Spinal cord (tissue), 10 donors: Measurements from ENCODE around the gene HES5. TPM values are rescaled to one million over a fixed set of nuclear protein-coding genes. Genes with fewer than 3 reads are reported as not detected.

Experiments
- DNase-seq, 6 donors: peaks; one replicate each; pipeline versions ENCODE4 v3.0.0 to v3.0.0-alpha.2; 2013 to 2015; ENCODE audit warnings: low spot score in 6 of 6, low read depth in 4 of 6
- H3K27ac ChIP-seq: one replicate; pipeline ENCODE4 v1.5.1; 2013; ENCODE audit warnings: low read depth, low read length, control low read depth
- H3K27me3 ChIP-seq: one replicate; pipeline ENCODE4 v1.6.1; 2013; ENCODE audit warnings: low read length; ENCODE audit not compliant: control insufficient read depth, insufficient read depth
- H3K36me3 ChIP-seq: one replicate; pipeline ENCODE4 v1.6.1; 2013; ENCODE audit warnings: low read length; ENCODE audit not compliant: control insufficient read depth, insufficient read depth
- H3K4me1 ChIP-seq: one replicate; pipeline ENCODE4 v1.6.1; 2013; ENCODE audit warnings: low read length; ENCODE audit not compliant: control insufficient read depth, insufficient read depth
- H3K4me3 ChIP-seq: one replicate; pipeline ENCODE4 v1.5.1; 2013; ENCODE audit warnings: low read depth, low read length, control low read depth
- H3K9me3 ChIP-seq: one replicate; pipeline ENCODE4 v1.6.1; 2013; ENCODE audit warnings: low read length; ENCODE audit not compliant: control insufficient read depth, insufficient read depth
- WGBS: methylation state at CpG from one replicate; pipeline ENCODE4 v1.1.5; 2013; ENCODE audit warnings: missing lambda C conversion rate; ENCODE audit not compliant: insufficient coverage; 5-methylcytosine and 5-hydroxymethylcytosine counted together
- polyA plus RNA-seq, 2 donors: library from polyadenylated mRNA; unstranded; fragments of 120-200 nt; gene quantifications; one replicate each; pipeline ENCODE4 v1.2.1, GENCODE V29; 2013; ENCODE audit not compliant: insufficient read length in 2 of 2
- total RNA-seq, 2 donors: library from RNA; depleted of rRNA in 1 of 2; stranded (reverse); fragments of 120-200 nt in 1 of 2; fragments of >200 nt in 1 of 2; gene quantifications; one replicate each; pipeline versions ENCODE4 v1.2.3 to v1.2.4, GENCODE V29; 2013 to 2014
- donor health status: healthy.

HES5 gene
- total and polyA plus RNA-seq, 4 donors, result 13.1 to 28.6 (median 19.1) TPM

GRCh38 chr1:2486558-2486957, 43.5 kb downstream of the HES5 start:
- DNase-seq, result no peak
- H3K9me3 ChIP-seq, result no peaks in the 10 kb centered on the region
- WGBS, result 86% methylated on average over 9 of the region's 9 CpGs
- H3K4me3 ChIP-seq, result no peak overlapping the region
- H3K36me3 ChIP-seq, result peaks cover 76% of the 10 kb centered on the region
- H3K27ac ChIP-seq, result no peak overlapping the region
- peaks cover 11% of the 10 kb centered on the region for H3K4me1 ChIP-seq
- no peaks in the 10 kb centered on the region for H3K27me3 ChIP-seq

- no peaks in the 10 kb centered on the region for H3K27me3 ChIP-seq
- no peak overlapping the region for H3K27ac ChIP-seq
- peaks cover 73% of the 10 kb centered on the region for H3K36me3 ChIP-seq
- H3K4me1 ChIP-seq, result peaks cover 16% of the 10 kb centered on the region
- H3K9me3 ChIP-seq, result no peaks in the 10 kb centered on the region
- DNase-seq, result no peak
- WGBS, result 84% methylated on average over 3 of the region's 4 CpGs
- H3K4me3 ChIP-seq, result no peak overlapping the region
Observed at GRCh38 chr1:2486041-2486440, 44.0 kb downstream of the HES5 start.

GRCh38 chr1:2483970-2484369, 46.1 kb downstream of the HES5 start:
- H3K27me3 ChIP-seq, result no peaks in the 10 kb centered on the region

GRCh38 chr1:2483026-2483425, 47.0 kb downstream of the HES5 start:
- peaks cover 76% of the 10 kb centered on the region for H3K36me3 ChIP-seq
- no peaks in the 10 kb centered on the region for H3K9me3 ChIP-seq
- H3K4me3 ChIP-seq, result no peak overlapping the region
- H3K4me1 ChIP-seq, result peaks cover 37% of the 10 kb centered on the region
- no peak for DNase-seq
- WGBS, result 85% methylated on average over 13 of the region's 13 CpGs
- no peak overlapping the region for H3K27ac ChIP-seq
- no peaks in the 10 kb centered on the region for H3K27me3 ChIP-seq

More at GRCh38 chr1:2483970-2484369, 46.1 kb downstream of the HES5 start:
- no peaks in the 10 kb centered on the region for H3K9me3 ChIP-seq
- DNase-seq, result no peak
- peaks cover 73% of the 10 kb centered on the region for H3K36me3 ChIP-seq
- no peak overlapping the region for H3K4me3 ChIP-seq
- 86% methylated on average over 13 of the region's 16 CpGs for WGBS
- no peak overlapping the region for H3K27ac ChIP-seq
- peaks cover 34% of the 10 kb centered on the region for H3K4me1 ChIP-seq

GRCh38 chr1:2482588-2482987, 47.5 kb downstream of the HES5 start:
- H3K27me3 ChIP-seq, result no peaks in the 10 kb centered on the region
- peaks cover 40% of the 10 kb centered on the region for H3K4me1 ChIP-seq
- no peak overlapping the region for H3K27ac ChIP-seq
- no peaks in the 10 kb centered on the region for H3K9me3 ChIP-seq
- H3K36me3 ChIP-seq, result peaks cover 76% of the 10 kb centered on the region
- WGBS, result 70% methylated on average over 11 of the region's 11 CpGs
- no peak overlapping the region for H3K4me3 ChIP-seq
- no peak for DNase-seq

GRCh38 chr1:2481885-2482284, 48.2 kb downstream of the HES5 start:
- 47% methylated on average over 10 of the region's 10 CpGs for WGBS
- Histone ChIP-seq H3K27me3 (no peaks in the 10 kb centered on the region), H3K4me3 (no peak overlapping the region), H3K27ac (no peak overlapping the region), H3K9me3 (no peaks in the 10 kb centered on the region), H3K4me1 (peaks cover 40% of the 10 kb centered on the region), H3K36me3 (peaks cover 69% of the 10 kb centered on the region)
- DNase-seq, result peak in 1 of 6 donors; percentile 23

- H3K4me1 ChIP-seq, result peaks cover 40% of the 10 kb centered on the region
- no peak overlapping the region for H3K27ac ChIP-seq
- WGBS, result 76% methylated on average over 12 of the region's 12 CpGs
Observed at GRCh38 chr1:2480986-2481364, 49.1 kb downstream of the HES5 start.

GRCh38 chr1:2480236-2480985, 49.7 kb downstream of the HES5 start:
- no peaks in the 10 kb centered on the region for H3K9me3 ChIP-seq
- no peak overlapping the region for H3K27ac ChIP-seq
- H3K4me3 ChIP-seq, result no peak overlapping the region
- H3K4me1 ChIP-seq, result peaks cover 41% of the 10 kb centered on the region
- H3K36me3 ChIP-seq, result peaks cover 60% of the 10 kb centered on the region
- WGBS, result 76% methylated on average over 18 of the region's 18 CpGs
- DNase-seq, result peak in 1 of 6 donors; percentile 78
- no peaks in the 10 kb centered on the region for H3K27me3 ChIP-seq

More at GRCh38 chr1:2480986-2481364, 49.1 kb downstream of the HES5 start:
- peak in 2 of 6 donors; percentile 51 to 84 for DNase-seq
- no peaks in the 10 kb centered on the region for H3K9me3 ChIP-seq
- no peak overlapping the region for H3K4me3 ChIP-seq
- no peaks in the 10 kb centered on the region for H3K27me3 ChIP-seq
- H3K36me3 ChIP-seq, result peaks cover 66% of the 10 kb centered on the region

- H3K27ac ChIP-seq, result no peak overlapping the region
Observed at GRCh38 chr1:2479618-2480017, 50.4 kb downstream of the HES5 start.

GRCh38 chr1:2479186-2479585, 50.9 kb downstream of the HES5 start:
- no peak overlapping the region for H3K27ac ChIP-seq

More at GRCh38 chr1:2479618-2480017, 50.4 kb downstream of the HES5 start:
- Histone ChIP-seq H3K4me1 (peaks cover 48% of the 10 kb centered on the region), H3K9me3 (no peaks in the 10 kb centered on the region), H3K27me3 (no peaks in the 10 kb centered on the region), H3K4me3 (no peak overlapping the region), H3K36me3 (peaks cover 58% of the 10 kb centered on the region)
- 89% methylated on average over 26 of the region's 28 CpGs for WGBS
- DNase-seq, result no peak

More at GRCh38 chr1:2479186-2479585, 50.9 kb downstream of the HES5 start:
- Histone ChIP-seq H3K9me3 (no peaks in the 10 kb centered on the region), H3K4me3 (no peak overlapping the region), H3K36me3 (peaks cover 56% of the 10 kb centered on the region), H3K27me3 (no peaks in the 10 kb centered on the region), H3K4me1 (peaks cover 51% of the 10 kb centered on the region)
- 82% methylated on average over 20 of the region's 20 CpGs for WGBS
- no peak for DNase-seq
